SU-DHL-6 (cell line): ENCODE data around the gene SMC4.

Source experiments
- H2AFZ ChIP-seq: fragments of 200-600 bp; sonication (generic); 2 replicates; pipeline ENCODE4 v1.6.1; 2014; ENCODE audit warnings: low read depth, mild to moderate bottlenecking, moderate library complexity, mixed read lengths, antibody characterized with exemption, low read length; ENCODE audit not compliant: severe bottlenecking
- H3F3A ChIP-seq: fragments of 200-600 bp; shearing (Covaris generic); 2 replicates; pipeline ENCODE4 v1.6.0; 2016; ENCODE audit warnings: antibody characterized with exemption, mild to moderate bottlenecking; ENCODE audit not compliant: insufficient read depth
- H3K27ac ChIP-seq: fragments of 200-600 bp; sonication (generic); 2 replicates; pipeline ENCODE4 v1.5.1; 2016; ENCODE audit warnings: low read depth, mild to moderate bottlenecking, low read length, moderate library complexity, mixed read lengths
- H3K27me3 ChIP-seq: fragments of 200-600 bp; sonication (generic), shearing (Covaris generic); 2 replicates; pipeline ENCODE4 v1.6.0; 2014; ENCODE audit warnings: mild to moderate bottlenecking, low read length
- H3K36me3 ChIP-seq: fragments of 200-600 bp; sonication (generic); 2 replicates; pipeline ENCODE4 v1.6.1; 2014; ENCODE audit warnings: mild to moderate bottlenecking, low read length, mixed read lengths
- H3K4me2 ChIP-seq: fragments of 300-600, 200-600 bp; shearing (Covaris generic), sonication (generic); 2 replicates; pipeline ENCODE4 v1.6.0; 2014; ENCODE audit warnings: low read length, low read depth, mild to moderate bottlenecking; ENCODE audit not compliant: poor library complexity, severe bottlenecking
- H3K4me3 ChIP-seq: fragments of 200-600 bp; sonication (generic); 2 replicates; pipeline ENCODE4 v1.5.1; 2014; ENCODE audit warnings: antibody characterized with exemption, low read length, mild to moderate bottlenecking, mixed read lengths; ENCODE audit not compliant: insufficient read depth, poor library complexity, severe bottlenecking
- H3K79me2 ChIP-seq: fragments of 200-600 bp; sonication (generic); 2 replicates; pipeline ENCODE4 v1.6.1; 2014; ENCODE audit warnings: mild to moderate bottlenecking, low read length, moderate library complexity; ENCODE audit not compliant: insufficient read depth
- H3K9ac ChIP-seq: fragments of 200-600 bp; sonication (generic); 2 replicates; pipeline ENCODE4 v1.7.0; 2014; ENCODE audit warnings: mild to moderate bottlenecking, low read length
- H3K9me2 ChIP-seq: fragments of 200-600 bp; sonication (generic); replicated peaks from 2 replicates; pipeline ENCODE4 v1.6.1; 2014; ENCODE audit warnings: low read length; ENCODE audit not compliant: insufficient read depth
- H3K9me3 ChIP-seq: fragments of 200-600 bp; sonication (generic); 2 replicates; pipeline ENCODE4 v1.6.1; 2014; ENCODE audit warnings: low read length, mixed read lengths; ENCODE audit not compliant: insufficient read depth
- H4K20me1 ChIP-seq: fragments of 200-600 bp; sonication (generic); 2 replicates; pipeline ENCODE4 v1.6.1; 2014; ENCODE audit warnings: low read depth, mild to moderate bottlenecking, antibody characterized with exemption, low read length, moderate library complexity, mixed read lengths
- CTCF ChIP-seq: fragments of 200-600 bp; sonication (generic); IDR thresholded peaks from one replicate; pipeline ENCODE4 v1.5.1; 2017; ENCODE audit warnings: antibody characterized with exemption, mild to moderate bottlenecking, low read length, moderate library complexity; ENCODE audit not compliant: insufficient read depth, poor library complexity, severe bottlenecking
- EZH2phosphoT487 ChIP-seq: fragments of 200-600 bp; sonication (generic), shearing (Covaris generic); conservative IDR thresholded peaks from 2 replicates; pipeline ENCODE4 v1.6.1; 2018; ENCODE audit warnings: mild to moderate bottlenecking, antibody characterized with exemption, low read length, moderate library complexity, mixed read lengths

Gene SMC4

GRCh38 chr3:160475884-160476283 is 76.4 kb downstream of the SMC4 start:
- Histone ChIP-seq H3K79me2 (no peaks in the 10 kb centered on the region), H3K36me3 (no peaks in the 10 kb centered on the region), H3K4me2 (no peak overlapping the region), H3K27ac (no peak overlapping the region), H4K20me1 (no peaks in the 10 kb centered on the region), H3K9me2 (no peaks in the 10 kb centered on the region), H3F3A (no peaks in the 10 kb centered on the region), H3K9me3 (peaks cover 4% of the 10 kb centered on the region; the same call in 1 of the 2 replicates), H2AFZ (no peak overlapping the region), H3K4me3 (no peak overlapping the region), H3K27me3 (peaks cover 3% of the 10 kb centered on the region; the same call in 1 of the 2 replicates), H3K9ac (no peak overlapping the region)
- TF ChIP-seq EZH2phosphoT487: no peak
- TF ChIP-seq CTCF: no peak

- Histone ChIP-seq H3K79me2 (no peaks in the 10 kb centered on the region), H3K27ac (no peak overlapping the region), H3K27me3 (peaks cover 3% of the 10 kb centered on the region; the same call in 1 of the 2 replicates), H4K20me1 (no peaks in the 10 kb centered on the region), H3K36me3 (no peaks in the 10 kb centered on the region), H3K9me3 (no peaks in the 10 kb centered on the region), H3F3A (no peaks in the 10 kb centered on the region), H3K9me2 (no peaks in the 10 kb centered on the region), H3K4me3 (no peak overlapping the region), H3K9ac (no peak overlapping the region), H3K4me2 (no peak overlapping the region), H2AFZ (no peak overlapping the region)
- TF ChIP-seq CTCF: no peak
- no peak for TF ChIP-seq EZH2phosphoT487
Observed at GRCh38 chr3:160477750-160478149, 78.3 kb downstream of the SMC4 start.

- H3K36me3 ChIP-seq: no peaks in the 10 kb centered on the region
- no peaks in the 10 kb centered on the region; the same call in 1 of the 2 replicates for H3K27me3 ChIP-seq
- H4K20me1 ChIP-seq: no peaks in the 10 kb centered on the region
- TF ChIP-seq EZH2phosphoT487 (no peak), CTCF (no peak)
- no peak overlapping the region for H3K4me2 ChIP-seq
- no peaks in the 10 kb centered on the region for H3K9me2 ChIP-seq
- H3K9ac ChIP-seq: no peak overlapping the region
- H3K79me2 ChIP-seq: no peaks in the 10 kb centered on the region
- no peak overlapping the region for H2AFZ ChIP-seq
- H3K27ac ChIP-seq: no peak overlapping the region
- no peak overlapping the region for H3K4me3 ChIP-seq
- H3F3A ChIP-seq: no peaks in the 10 kb centered on the region
- H3K9me3 ChIP-seq: no peaks in the 10 kb centered on the region
Observed at GRCh38 chr3:160478338-160478737, 78.9 kb downstream of the SMC4 start.
